Left renal cortex interstitium (tissue), 4 donors: Measurements from ENCODE around the gene PTPRG. TPM values are rescaled to one million over a fixed set of nuclear protein-coding genes. Genes with fewer than 3 reads are reported as not detected.

ENCODE experiments used
- DNase-seq, 4 donors: peaks; one replicate each; pipeline ENCODE4 v3.0.0-alpha.2; 2013; ENCODE audit warnings: low read depth in 4 of 4, low spot score in 2 of 4, missing footprints in 1 of 4
- polyA plus RNA-seq, 4 donors: library from polyadenylated mRNA; unstranded; fragments of 120-200 nt; gene quantifications; one replicate each; pipeline ENCODE4 v1.2.1, GENCODE V29; 2013; ENCODE audit not compliant: insufficient read length in 4 of 4

The PTPRG gene
- polyA plus RNA-seq, 4 donors, result 75.4 to 87.4 (median 78.9) TPM

DNA sequence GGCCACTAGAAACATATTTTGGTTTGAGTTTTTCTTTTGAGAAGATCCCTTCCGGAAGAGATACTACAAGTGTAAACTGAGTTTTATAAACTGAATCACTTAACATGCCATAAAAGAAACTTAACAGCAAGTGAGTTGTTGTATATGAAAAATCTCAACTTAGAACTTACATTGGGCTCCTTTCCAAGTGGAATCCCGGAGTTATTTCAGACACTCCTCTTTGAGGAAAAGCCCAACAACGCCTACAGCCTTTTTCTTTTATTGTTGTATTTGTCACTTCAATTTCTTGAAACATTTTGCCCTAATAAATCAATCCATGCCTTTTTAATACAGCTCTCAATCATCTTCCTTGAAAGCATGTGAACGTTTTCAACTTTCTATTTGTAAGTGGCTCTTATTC is 674.6 kb downstream of the PTPRG start:
- DNase-seq, result no peak

DNA sequence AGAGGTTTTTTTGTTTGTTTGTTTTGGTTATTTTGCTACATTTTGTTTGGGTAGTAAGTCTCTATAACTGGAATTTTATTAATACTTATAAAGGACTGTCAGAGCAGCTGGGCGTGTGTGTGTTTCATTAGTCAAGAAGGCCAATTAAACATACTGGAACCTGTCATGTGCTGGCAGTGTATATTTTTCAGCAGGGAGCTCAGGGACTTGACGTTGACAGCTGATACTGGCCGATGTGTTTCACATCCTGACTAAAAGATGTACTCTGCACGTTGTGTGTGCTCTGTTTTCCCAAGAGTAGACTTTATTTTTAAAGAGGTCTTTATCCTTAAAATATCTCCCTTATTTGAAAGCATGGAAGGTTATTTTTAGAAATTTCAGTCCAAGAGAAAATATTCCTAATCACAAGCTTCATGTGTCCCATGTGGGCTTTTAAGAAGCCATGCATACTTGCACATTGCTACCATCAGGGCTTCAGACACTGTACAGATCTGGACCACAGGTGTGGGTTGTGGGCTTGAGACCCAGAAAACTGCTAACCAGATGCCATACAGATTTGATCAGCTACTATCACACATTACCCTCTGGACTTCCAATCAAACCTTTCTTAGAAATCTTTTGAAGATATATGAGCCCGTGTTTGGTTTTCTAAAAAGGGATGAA is 676.0 kb downstream of the PTPRG start:
- DNase-seq, result no peak

DNA sequence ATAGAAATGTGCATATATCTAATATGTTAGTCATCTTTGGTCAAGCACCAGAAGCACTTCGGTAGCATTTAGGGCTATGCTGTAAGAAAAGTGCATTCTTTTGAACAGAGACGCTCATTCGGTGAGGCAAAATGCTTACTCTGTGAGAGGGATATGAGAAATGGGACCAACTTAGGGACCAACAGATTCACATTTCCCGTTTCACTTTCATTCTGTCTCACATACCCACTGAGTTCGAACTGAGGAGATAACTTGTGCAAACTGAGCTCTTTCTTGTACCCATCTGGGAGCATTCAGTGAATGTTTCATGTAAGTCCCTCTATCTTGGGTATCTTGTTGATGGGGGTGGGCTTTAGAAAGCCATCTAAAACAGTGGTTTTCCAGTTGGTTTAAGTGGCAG is 676.6 kb downstream of the PTPRG start:
- DNase-seq, result no peak

GRCh38 chr3:62238431-62238830 is 677.1 kb downstream of the PTPRG start:
- DNase-seq, result no peak

- DNase-seq, result no peak
Observed at GRCh38 chr3:62241279-62241678, 679.9 kb downstream of the PTPRG start.

GRCh38 chr3:62242831-62243509 is 681.6 kb downstream of the PTPRG start:
- DNase-seq, result no peak

- no peak for DNase-seq
Observed at GRCh38 chr3:62246094-62246493, 684.7 kb downstream of the PTPRG start.

DNA sequence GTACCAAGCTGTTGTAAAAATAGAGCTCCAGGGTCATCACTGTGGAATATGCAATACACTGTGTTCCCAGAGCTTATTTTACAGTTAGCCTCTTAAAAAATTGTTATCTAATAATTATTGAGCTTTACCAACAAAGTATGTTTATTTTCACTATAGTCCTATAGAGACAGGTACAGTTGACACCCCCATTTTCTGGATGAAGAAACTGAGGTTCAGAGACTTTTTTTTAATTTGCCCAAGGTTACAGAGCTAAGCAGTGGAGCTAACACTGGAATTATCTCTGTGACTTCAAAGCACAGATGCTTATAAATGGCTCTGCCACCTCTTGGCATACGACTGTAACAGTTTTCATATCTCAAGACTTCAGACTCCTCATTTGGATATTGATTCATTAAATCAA is 685.6 kb downstream of the PTPRG start:
- DNase-seq, result no peak

- DNase-seq, result no peak
Observed at GRCh38 chr3:62248734-62249483, 687.5 kb downstream of the PTPRG start.

DNA sequence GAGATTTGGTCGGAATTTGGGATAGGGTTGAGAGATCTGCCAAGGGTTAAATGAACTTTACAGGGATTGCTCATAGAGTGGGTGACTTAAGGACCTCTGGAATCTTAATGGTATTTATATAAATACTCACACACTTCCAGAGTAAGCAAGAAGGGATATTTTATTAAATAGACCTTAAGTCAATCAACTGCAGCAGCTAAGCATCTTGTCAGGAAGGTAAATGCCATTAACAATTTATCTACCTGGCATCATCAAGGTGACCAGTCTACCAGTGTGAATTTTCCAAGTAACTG is 688.1 kb downstream of the PTPRG start:
- no peak for DNase-seq

- DNase-seq, result no peak
Observed at GRCh38 chr3:62249855-62250543, 688.6 kb downstream of the PTPRG start.

- DNase-seq, result no peak
Observed at GRCh38 chr3:62252438-62253157, 691.2 kb downstream of the PTPRG start.

DNA sequence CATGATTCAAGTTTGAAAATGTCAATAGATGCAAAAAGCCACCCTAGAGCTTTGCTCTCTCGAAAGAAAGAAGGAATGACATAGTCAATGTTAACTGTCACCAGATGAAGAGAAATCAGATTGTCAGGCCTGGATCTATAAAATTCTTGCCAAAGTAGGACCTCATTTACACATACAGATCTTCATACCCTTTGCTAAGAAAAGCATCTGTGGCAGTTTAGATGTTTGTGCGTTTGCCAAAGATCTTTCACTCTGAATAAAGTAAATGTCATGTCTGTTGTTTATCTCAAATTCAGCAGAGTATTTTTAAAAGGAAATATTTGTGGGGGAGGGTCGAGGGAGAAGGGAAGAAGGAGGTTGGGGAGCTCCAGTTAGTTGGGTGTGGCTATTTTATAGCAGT is 692.6 kb downstream of the PTPRG start:
- DNase-seq, result no peak

DNA sequence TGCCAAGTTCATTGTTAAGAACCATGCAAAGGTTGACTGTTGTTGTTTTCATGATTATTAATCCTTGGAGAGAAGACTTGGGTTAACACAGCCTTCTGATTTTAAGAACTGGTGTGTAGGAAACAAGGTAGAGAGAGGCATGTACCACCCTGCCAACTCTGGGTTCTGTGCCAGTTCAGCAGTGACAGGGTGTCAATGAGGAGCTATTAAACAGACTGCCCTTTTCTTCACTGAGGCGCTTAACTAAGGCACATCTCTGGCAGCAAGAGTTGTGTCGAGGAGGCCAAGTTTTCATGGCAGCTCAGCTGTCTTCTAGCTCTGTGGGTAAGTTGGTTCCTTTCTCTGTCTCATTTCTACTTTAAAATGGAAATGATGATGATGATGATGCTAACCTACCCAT is 694.4 kb downstream of the PTPRG start:
- no peak for DNase-seq

- no peak for DNase-seq
Observed at GRCh38 chr3:62259924-62260323, 698.6 kb downstream of the PTPRG start.

DNA sequence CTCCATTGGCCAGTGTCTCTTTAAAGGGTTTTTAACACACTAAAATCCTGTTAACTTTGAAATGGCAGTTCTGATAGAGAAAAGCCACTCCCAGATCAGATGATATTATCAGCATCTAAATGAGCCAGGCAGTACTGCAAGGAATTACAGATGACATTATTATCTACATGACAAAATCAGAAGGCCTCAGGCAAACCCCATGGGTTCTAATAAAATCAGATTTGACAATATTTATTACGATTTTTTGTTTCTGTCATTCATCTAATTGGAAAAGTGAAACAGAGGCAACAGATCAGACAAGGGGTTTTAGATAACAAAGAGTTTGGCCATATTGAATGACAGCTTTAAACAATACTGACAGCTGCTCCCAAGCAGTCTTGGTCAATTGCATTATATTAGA is 699.3 kb downstream of the PTPRG start:
- DNase-seq, result no peak

DNA sequence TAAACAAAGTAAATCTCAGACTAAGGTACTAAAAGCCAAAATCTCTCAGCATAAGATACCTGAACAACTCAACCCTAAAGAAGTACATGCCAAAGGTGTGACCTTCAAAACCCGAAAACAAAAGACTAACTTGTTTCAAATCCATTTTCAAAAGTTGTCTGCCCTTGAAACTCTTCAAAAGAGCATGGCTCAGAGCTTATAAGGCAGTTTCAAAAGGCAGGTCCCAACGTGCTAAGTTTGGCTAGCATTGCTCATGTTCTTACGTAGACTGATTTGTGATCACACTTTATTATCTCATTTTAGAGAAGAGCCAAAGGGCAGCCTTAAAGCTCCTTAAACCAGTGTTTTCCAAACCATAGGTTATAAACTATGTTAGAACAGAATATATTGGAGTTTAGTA is 699.8 kb downstream of the PTPRG start:
- no peak for DNase-seq

- no peak for DNase-seq
Observed at GRCh38 chr3:62261736-62262135, 700.4 kb downstream of the PTPRG start.

- no peak for DNase-seq
Observed at GRCh38 chr3:62265528-62265927, 704.2 kb downstream of the PTPRG start.

- DNase-seq, result no peak
Observed at GRCh38 chr3:62266668-62267283, 705.4 kb downstream of the PTPRG start.
